CD4-positive, alpha-beta T cell treated with Interleukin-4 for 4 hours (primary cell): ENCODE measurements around the gene GLI3.

ENCODE experiments used
- DNase-seq: peaks from one replicate; pipeline ENCODE4 v3.0.0-alpha.2; 2020

GLI3 gene

GRCh38 chr7:41912426-41912825 lies 324.6 kb downstream of the GLI3 start:
- no peak for DNase-seq

GRCh38 chr7:41911792-41912191 lies 325.2 kb downstream of the GLI3 start:
- no peak for DNase-seq
